VCaP (cell line): Measurements from ENCODE around the gene IL36B.
A peak's percentile ranks its signal among the peaks of the same experiment; 100 is the strongest.

Experiments
- H3K27ac ChIP-seq: fragments of 450-650 bp; 2 replicates; pipeline ENCODE4 v1.5.1; 2017
- TF ChIP-seq, protein P1 (sequence below): fragments of 450-650 bp; conservative IDR thresholded peaks from 2 replicates; pipeline ENCODE4 v1.5.1; 2017; ENCODE audit warnings: mild to moderate bottlenecking, moderate library complexity

IL36B gene

DNA sequence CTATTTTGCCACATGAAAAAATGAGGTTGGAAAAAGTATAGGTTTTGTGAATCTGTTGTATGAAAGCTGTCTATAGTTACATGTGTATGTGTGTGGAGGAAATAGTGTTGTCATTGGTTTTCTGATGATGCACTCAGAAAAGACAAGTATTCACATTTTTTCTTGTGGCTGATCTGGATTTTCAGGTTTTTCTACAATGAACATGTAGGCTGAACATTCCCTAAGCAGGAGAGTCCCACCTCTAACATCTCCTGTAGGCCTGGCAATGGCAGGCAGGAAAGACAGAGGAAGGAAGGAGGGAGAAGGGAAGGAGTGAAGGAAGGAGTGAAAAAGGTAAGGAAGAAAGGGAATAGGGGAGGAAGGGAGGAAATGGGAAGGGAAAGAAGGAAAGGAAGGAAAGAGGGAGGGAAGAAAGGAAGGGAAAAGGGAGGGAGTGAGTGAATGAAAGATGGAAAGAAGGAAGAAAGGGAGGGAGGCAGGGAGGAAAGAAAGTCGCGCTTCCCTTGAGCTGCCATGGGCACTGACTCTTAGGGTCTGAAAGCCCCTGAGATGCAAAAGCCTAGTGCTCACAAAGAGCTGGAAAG, 5.8 kb upstream of the IL36B start:
- TF ChIP-seq, protein P1, sequence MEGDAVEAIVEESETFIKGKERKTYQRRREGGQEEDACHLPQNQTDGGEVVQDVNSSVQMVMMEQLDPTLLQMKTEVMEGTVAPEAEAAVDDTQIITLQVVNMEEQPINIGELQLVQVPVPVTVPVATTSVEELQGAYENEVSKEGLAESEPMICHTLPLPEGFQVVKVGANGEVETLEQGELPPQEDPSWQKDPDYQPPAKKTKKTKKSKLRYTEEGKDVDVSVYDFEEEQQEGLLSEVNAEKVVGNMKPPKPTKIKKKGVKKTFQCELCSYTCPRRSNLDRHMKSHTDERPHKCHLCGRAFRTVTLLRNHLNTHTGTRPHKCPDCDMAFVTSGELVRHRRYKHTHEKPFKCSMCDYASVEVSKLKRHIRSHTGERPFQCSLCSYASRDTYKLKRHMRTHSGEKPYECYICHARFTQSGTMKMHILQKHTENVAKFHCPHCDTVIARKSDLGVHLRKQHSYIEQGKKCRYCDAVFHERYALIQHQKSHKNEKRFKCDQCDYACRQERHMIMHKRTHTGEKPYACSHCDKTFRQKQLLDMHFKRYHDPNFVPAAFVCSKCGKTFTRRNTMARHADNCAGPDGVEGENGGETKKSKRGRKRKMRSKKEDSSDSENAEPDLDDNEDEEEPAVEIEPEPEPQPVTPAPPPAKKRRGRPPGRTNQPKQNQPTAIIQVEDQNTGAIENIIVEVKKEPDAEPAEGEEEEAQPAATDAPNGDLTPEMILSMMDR = no peak
- peak overlapping the region; percentile 41 for H3K27ac ChIP-seq

DNA sequence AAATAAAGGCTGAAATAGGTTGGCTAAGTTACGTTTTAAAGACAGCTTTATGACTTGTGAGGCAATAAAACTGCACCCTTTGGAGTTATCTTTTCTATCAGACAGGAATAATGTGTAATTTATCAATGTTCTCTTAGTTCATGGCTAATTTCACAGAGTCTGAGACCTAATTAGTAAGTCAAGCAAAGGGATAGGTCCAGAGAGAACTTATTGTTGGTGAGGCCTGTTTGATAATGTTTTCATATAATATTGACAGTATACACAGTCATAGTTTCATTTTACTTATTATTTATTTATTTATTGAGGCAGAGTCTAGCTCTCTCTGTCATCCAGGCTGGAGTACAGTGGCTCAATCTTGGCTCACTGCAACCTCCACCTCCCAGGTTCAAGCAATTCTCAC, 4.5 kb upstream of the IL36B start:
- TF ChIP-seq, protein P1 = no peak
- peak overlapping the region; percentile 59 for H3K27ac ChIP-seq

DNA sequence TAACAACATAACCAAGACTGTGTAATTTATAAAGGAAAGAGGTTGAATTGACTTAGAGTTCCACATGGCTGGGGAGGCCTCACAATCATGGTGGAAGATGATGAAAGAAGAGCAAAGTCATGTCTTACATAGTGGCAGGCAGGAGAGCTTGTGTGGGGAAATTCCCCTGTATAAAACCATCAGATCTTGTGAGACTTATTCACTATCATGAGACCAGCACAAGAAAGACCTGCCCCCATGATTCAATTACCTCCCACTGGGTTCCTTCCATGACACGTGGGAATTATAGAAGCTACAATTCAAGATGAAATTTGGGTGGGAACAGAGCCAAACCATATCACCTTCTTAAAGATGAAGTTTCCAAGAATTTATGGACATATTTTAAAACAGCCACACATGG, 3.9 kb upstream of the IL36B start:
- TF ChIP-seq, protein P1 = no peak
- peak overlapping the region; percentile 59 for H3K27ac ChIP-seq

DNA sequence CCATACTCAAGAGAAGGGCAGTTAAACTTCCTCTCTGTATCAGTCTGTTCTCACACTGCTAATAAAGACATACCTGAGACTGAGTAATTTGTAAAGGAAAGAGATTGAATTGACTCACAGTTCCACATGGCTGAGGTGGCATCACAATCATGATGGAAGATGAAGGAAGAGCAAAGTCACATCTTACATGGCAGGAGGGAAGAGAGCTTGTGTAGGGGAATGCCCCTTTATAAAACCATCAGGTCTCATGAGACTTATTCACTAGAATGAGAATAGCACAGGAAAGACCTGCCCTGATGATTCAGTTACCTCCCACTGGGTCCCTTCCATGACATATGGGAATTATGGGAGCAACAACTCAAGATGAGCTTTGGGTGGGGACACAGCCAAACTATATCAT, 1.4 kb upstream of the IL36B start:
- H3K27ac ChIP-seq = no peak overlapping the region
- TF ChIP-seq, protein P1 = no peak

DNA sequence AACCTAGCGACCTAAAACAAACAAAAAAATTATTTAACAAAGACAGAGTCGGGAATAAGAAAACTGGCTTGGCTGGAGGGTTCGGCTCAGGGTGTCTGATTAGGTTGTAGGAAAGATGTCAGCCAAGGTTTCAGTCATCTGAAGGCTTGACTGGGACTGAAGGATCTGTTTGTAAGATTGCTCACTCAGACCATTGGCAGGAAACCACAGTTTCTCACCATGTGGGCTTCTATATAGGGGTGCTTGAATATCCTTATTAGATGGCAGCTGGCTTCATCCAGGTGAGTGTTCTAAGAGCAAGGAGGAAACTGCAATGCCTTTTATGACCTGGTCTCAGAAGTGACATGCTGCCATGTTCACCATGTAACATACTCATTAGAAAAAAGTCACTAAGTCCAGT, 999 bp upstream of the IL36B start:
- TF ChIP-seq, protein P1 = no peak
- no peak overlapping the region for H3K27ac ChIP-seq

DNA sequence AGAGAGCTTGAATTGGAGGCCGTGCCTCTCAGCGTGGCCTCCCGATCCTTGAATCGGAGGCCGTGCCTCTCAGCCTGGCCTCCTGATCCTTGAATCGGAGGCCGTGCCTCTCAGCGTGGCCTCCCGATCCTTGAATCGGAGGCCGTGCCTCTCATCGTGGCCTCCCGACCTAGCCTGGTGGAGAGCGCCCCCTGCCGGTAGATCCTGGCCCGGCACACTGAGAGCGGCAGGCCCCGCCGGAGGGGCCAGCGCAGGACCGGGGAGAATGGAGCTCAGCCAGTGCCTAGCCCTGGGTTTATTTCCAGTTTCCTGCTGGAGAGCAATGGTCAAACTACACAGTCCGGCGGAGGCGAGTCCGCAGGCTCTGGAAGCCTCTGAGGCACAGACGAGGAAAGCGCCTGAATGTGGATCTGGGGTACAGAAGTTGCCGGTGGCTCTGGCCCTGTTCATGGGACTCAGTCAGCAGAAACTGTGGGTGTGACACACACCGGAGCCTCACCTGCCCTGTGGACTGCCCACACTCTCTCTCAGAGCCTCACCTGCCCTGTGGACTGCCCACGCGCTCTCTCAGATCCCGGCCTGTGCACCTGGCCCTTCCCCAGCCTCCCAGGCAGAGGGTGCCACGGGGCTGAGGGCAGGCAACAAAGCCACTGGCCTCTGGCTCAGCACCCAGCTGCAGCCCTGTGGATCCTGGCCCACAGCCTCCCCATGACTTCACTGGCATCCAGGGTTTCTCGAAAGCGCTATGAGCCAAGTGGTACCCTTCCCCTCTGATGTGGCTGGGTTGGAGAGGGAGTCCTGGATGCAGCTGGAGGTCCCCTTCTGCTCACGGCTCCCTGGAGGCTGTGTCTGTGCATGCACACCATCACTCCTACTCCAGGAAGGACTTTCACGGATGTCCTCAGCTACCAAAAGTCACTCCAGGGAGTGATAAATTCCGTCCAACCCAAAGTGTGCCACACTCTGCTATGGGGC, 1.5 kb downstream of the IL36B start:
- TF ChIP-seq, protein P1 = no peak
- no peak overlapping the region for H3K27ac ChIP-seq

DNA sequence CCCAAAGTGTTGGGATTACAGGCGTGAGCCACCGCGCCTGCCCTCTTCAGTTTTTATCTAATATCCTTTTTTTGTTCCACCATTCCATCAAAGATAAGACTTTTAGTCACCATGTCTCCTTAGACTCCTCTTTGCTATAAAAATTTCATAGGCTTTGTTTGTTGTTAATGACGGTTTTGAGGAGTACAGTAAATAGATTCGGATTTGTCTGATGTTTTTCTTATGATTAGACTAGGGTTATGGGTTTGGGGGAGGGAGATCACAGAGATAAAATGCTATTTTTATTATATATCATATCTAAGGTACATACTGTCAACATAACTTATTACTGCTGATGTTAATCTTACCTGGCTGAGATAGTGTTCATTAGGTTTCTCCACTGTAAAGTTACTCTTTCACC, 6.2 kb downstream of the IL36B start:
- TF ChIP-seq, protein P1 = no peak
- H3K27ac ChIP-seq = peak overlapping the region; percentile 71
